Fibroblast of gingiva (primary cell): ENCODE results near the gene GRID1.
"Not testable (repeated sequence)": the region's sequence is repeated elsewhere in the genome, so short reads cannot be mapped to it uniquely, and the experiment has no call there.

Experiments
- DNase-seq: peaks from one replicate; pipeline ENCODE4 v3.0.0-alpha.2; 2011; ENCODE audit warnings: low read depth

The GRID1 gene

DNA sequence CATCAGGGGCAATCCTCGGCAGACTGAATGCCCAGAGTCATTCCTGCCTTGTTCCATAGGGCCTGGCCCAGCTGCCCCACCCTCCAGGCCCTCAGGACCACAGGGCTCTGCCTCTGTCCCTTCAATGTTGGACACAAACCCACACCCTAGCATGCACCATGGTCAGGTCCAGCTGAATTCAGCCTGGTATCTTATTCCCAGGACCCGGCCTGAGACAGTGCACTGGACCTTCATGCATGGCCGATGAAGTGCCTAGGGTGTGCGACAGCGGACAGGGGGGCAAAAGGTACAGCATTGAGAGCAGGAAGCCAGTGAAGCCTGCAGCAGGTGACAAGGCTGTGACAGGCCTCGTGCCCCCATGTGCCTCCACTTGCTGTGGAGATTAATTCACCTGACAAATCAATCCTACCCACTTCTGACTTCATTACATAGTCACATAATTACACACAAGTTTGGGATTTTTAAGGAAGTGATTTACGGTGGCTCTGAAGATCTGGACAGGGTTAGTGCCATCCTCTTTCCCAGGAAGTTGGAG, 261.9 kb downstream of the GRID1 start:
- DNase-seq: no peak

DNA sequence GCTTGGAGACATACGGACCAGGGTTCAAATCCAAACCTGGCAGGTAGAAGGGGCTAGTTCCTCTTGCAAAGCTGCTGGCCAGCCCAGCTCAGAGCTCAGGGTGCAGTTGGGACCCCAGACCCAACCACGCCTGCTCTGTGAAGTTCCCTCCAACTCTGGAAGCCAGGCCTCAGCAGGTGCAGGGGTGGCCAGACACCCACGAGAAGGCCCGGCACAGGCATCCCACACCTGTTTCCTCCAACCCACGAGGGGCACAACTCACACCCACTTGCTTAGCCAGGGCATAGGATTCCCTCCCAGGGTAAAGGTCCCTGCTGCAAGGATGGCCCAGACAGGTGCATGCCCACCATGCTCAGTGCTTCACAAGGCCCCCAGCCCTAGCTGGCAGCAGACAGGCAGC, 262.4 kb downstream of the GRID1 start:
- DNase-seq: no peak

DNA sequence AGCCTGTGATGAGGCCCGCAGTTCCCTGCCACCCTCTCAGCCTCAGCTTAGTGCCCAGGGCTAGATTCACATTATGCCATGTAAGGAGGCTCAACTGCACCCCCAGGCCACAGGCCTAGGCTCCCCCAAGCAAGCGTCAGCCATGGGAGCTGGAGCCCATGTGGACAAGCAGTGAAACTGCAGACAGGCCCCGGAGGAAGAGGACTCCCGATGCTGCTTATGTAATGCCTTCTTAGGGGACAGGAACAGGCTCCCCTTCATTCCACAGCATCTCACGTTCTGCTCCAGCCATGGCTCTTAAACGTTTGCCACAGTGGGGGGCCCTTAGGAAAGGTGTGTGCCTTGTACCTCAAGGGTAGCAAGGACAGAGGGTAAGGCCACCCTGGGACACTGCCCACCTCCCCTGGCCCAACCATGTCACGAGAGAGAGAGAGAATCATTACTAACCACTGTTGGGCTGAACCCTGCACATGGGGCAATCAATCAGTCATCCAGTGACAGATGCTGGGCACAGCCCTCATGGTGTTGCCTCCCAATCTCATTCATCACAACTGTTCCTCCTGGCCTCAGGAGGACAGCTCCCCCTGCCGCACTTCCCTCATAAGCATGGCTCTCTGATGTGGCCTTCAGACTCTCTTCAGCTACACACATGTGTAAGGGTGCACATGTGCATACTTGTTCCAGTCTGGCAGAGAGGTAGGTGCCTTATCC, 263.0 kb downstream of the GRID1 start:
- no peak for DNase-seq

DNA sequence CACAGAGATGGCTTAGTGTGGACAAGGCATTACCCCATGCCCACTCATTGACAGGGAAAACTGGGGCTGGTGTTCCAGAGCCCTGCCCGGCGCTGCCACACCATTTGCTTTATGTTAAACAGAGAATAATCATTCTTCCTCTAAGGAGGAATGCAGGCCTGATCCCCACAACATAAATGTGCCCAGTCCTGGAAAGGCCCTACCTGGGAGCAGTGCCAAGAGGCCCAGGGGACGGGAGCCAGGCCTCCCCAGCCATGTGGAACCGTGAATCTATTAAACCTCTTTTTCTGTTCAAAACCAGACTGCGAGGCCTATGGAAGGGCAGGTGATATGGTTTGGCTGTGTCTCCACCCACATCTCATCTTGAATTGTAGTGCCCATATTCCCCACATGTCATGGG, 264.1 kb downstream of the GRID1 start:
- DNase-seq: no peak

DNA sequence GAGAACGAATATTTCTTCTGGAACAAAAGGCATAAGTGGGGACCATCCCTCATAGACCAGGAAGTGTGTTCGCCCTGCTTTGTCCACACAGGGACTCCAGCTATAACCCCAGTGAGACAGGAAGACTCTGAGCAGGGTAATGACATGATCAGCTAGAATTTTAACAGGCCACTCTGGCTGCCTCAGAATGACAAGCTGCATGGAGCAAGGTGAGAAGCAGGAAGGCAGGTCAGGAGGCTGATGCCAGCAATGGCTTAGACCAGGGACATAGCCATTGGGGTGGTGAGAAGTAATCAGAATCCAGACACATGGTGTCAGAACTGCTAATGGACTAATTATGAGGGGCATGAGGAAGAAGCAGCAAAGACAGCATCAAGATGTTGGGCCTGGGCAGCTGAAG, 264.6 kb downstream of the GRID1 start:
- DNase-seq: no peak

DNA sequence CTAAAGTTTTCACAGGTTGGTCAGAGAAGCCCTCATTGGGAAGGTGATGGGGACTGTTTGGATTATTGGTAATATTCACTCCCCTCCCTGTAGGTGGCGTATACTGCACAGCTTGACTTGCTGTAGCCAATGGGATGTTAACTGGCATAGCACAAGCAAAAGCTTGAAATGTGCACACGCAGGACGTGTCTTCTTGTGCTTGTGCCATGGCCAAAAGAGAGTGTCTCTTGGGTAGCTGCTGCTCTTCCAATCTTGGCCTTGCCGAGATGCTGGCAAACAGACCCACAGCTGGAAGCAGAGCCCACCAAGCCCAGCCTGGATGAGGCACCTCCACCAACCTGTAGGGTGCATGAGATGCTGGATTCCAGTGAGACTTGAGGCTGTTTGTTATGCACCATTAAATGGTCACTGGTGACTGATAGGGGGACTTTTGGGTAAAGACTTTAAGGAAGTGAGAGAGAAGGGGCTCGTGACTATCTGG, 266.0 kb downstream of the GRID1 start:
- DNase-seq: no peak

DNA sequence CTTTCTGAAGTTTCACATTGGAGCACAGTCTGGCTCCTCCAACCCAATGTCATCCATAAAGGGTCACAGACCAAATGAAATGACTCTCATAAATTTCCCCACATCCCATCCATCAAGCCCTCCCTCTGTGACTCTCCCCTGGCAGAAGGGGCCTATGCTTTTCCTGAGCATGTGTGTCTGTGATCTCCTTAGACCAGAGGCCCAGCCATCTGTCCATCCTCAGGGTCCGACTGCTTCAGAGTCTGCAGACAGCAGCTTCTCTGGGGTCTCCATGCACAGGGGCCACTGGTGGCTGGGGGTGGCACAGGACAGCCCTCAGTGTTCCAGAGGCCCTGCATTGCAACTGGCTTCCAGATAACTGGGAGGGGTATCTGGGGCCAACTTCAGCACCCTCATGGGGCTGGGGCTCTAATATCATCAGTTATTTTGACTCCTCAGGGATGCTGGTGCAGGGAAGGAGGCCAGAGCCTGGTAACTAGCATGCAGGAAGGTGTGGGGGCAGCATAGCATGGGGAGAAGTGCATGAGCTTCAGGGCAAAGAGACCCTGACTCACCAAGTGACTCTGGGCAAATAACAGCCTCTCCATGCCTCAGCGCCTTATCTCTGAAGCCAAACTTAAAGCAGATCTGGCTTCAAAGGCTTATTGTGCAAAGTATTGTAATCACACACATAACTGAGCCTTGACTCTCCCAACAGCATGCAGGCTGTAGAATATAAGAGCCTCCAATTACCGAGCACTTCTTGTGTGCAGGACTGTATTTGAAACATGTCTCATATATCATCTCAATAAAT, 266.9 kb downstream of the GRID1 start:
- DNase-seq: no peak

DNA sequence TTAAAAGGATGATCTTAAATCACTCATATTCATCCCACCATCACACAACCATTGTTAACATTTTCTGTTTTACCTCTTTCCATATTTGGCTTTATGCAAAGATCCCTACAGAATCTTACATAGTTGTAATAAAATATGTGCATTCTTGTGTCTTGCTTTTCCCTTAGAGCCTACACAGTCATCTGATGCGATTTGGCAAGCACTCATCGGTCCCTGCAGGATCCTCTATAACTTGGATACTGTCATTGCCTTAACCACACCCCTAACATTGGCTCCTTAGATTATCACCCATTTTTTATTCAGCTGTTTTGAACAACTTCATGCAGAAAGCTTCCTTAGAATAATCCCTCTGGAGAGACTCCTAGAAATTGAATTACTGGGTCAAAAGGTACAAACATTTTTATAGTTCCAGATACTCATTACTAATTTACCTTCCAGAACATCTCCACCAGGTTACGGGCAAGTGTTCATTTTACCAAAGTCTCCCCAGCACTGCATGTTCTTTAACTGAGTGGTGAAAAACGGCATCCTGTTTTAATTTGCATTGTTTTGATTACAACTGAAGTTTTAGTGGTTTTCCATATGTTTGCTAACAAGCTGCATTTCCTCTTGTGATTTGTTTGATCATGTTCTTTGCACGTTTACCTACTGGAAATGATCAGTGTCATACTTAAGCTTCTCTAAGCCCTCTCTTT, 268.3 kb downstream of the GRID1 start:
- DNase-seq: no peak

DNA sequence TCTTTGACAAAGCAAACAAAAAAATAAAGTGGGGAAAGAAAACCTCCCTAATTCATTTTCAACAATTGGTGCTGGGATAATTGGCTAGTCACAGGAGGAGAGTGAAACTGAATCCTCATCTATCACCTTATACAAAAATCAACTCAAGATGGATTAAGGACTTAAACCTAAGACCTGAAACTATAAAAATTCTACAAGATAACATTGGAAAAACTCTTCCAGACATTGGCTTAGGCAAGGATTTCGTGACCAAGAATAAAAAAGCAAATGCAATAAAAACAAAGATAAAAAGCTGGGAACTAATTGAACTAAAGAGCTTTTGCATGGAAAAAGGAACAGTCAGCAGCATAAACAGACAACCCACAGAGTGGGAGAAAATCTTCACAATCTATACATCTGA, 271.5 kb downstream of the GRID1 start:
- DNase-seq: not testable (repeated sequence)

DNA sequence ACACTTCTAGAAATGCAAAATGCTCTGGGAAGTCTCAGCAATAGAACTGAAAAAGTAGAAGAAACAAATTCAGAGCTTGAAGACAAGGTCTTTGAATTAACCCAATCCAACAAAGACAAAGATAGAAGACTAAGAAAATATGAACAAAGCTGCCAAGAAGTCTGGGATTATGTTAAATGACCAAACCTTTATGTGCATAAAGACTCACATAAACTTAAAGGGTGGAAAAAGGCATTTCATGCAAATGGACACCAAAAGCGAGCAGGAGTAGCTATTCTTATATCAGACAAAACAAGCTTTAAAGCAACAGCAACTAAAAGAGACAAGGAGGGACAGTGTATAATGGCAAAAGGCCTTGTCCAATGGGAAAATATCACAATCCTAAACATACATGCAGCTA, 274.3 kb downstream of the GRID1 start:
- not testable (repeated sequence) for DNase-seq

DNA sequence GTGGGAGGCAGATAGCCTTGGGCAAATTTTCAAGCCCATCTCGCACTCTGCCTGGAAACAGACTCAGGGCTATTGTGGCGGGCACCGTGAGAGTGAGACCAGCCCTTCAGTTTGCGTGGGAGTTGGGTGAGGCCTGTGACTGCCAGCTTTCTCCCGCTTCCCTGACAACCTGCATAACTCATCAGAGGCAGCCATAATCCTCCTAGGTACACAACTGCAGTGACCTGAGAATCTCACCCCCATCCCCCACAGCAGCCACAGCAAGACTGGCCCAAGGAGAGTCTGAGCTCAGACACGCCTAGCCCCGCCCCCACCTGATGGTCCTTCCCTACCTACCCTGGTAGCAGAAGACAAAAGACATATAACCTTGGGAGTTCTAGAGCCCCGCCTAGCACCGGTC, 275.4 kb downstream of the GRID1 start:
- DNase-seq: no peak

DNA sequence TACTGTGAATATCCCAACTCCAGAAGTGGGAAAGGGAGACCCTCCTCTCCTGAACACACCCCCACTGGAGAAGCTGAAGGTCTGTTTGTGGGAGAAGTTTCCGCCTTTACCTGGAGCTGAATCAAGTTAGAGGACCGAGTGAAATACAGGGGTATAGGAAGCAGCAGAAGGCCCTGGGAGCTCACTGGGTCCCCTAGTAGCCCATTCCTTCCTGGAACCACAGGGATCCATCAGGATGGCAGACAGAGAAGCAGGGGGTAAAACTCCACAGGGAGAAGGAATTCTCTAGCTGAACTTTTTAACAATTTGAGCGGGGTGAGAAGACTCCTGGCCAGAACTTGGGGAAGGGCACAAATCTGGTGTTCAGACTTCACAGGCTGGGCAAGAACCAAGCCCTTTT, 275.8 kb downstream of the GRID1 start:
- DNase-seq: no peak

DNA sequence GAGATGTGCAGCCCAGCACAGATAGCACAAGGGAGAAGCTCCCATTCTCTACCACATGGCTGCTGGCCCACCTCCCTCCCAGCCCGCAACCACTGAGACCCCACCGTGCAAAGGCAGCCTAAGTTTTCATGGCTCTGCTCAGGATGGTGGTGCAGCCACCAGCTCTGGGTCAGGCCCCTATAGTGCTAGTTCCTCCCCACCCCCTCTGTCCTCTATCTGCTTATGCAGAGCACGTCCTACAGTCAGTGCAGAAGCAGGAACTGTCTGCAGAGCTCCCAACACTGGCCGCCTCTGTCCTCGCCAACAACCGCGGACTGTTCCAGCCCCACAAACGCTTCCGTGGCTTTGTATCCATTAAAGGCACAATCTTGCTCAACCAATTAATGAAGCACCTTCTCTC, 278.9 kb downstream of the GRID1 start:
- DNase-seq: no peak

DNA sequence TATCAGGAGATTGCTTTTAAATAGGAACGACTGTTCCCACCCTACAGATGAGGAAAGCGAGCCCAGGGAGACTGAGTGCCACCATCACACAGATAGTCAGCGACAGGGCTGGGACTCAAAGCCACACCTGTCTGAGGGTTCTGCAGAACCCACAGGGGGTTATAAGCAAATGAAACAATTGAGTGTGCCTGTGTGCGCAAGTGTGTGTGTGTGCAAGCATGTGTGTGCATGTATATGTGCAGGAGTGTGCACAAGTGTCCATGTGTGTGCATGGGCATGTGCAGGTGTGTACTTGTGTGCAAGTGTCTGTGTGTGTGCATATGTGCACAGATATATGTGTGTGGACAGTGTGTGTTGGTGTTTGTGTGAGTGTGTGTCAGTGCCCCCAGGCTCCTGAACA, 280.2 kb downstream of the GRID1 start:
- no peak for DNase-seq

DNA sequence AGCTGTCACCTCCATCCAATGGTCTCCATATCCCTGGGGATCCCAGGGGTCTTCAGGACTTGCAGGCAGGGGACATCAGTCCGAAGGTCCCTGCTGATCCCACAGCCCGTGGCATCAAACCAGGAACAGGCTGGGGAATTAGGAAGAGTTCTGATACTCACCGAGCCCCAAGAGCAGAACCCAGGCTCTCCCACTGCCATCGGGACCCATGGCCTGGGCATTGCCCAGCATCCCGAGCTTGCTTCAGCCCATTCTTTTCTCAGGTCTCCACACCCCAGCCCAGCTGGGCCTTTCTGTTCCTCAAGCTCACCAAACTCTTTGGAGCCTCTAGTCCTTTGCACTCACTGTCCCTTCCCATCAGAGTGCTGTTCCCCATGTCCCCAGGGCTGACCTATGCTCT, 280.9 kb downstream of the GRID1 start:
- DNase-seq: no peak

DNA sequence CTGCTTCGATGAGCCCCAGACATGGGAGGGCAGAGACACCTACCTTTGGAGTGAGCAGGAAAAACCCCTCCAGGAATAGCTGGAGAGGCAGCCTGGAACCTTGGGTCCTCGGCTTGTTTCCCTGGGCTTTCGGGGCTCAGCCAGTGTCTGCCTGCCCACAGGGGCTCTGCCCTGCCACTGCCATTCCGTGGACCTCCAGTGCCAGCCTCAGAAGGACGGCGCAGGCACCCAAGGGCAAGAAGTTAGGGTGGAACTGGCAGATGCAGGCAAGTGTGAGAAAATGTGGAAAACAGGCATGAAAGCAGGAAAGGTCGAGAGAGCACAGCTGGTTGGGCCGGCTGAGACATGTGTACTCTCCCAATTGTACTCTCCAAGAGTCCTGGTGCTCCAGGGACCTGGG, 281.5 kb downstream of the GRID1 start:
- DNase-seq: no peak

DNA sequence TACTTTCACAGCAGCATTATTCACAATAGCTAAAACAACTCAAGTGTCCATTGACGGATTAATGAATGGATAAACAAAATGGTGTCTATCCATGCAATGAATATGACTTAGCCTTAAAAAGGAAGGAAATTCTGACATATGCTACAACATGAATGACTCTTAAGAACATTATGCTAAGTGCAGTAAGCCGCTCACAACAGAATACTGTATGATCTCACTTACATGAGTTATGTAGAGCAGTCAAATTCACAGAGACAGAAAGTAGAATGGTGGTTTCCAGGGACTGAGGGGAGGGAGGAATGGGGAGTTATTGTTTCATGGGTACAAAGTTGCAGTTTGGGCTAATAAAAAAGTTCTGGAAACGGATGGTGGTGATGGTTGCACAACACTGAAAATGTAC, 282.0 kb downstream of the GRID1 start:
- DNase-seq: no peak

DNA sequence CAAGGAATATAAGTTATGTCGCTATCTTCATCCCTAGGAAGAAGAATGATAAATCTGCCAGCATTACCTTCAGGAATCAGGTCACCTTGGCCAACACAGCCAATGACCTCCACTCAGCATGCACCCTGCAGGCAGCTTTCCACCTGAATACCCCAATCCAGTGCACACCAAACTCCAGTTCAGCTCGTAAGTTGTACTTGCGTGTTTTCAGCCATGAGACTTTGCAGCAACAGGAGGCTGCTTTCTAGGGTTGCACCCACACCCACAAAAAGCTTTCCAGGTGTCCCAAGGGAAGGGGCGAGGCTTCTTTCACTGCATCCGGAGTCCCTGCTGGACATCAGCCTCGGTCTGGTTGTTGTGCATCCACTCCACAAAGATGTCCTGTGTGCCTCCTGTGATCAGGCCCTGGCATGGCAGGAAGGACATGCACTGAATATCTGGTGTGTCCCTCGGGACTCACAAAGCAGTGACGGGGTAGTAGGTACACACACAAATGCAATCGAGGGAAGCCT, 282.9 kb downstream of the GRID1 start:
- DNase-seq: no peak

DNA sequence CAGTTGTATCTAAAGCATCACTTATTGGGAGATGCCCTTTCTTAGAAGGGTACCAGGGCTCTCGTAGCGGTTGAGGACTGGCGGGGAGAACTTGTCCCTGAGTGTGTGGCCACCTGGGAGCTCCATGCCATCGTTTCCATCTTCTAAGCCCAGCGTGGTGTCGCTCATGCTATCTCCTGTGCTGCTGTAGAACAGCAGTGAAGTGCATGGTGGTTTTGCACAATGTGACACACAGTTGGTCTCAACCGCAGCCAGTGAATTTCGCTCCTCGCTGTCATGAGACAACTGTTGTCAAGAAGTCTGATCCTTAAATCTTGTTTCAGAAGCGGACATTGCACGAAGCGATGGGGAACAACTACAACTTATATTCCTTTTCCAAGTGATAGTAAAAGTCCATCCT, 283.4 kb downstream of the GRID1 start:
- DNase-seq: no peak

DNA sequence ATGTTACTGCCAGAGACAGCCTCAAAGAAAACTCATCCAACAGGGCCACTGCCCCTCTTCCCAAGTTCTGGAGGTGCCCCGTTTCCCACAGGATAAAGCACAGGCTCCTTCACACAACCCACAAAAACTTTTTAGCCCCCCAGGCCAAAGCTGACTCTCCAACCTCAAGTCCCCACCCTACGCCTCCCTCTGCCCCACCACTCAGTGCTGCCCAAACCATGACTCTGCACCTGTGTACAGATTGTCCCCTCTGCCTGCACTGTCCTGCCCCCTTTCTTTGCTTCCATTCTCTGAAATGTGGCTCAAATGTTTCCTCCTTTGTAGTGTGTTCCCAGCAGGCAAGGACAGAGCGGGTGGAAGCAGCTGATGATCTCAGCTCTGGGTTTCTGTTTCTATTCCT, 284.0 kb downstream of the GRID1 start:
- no peak for DNase-seq

DNA sequence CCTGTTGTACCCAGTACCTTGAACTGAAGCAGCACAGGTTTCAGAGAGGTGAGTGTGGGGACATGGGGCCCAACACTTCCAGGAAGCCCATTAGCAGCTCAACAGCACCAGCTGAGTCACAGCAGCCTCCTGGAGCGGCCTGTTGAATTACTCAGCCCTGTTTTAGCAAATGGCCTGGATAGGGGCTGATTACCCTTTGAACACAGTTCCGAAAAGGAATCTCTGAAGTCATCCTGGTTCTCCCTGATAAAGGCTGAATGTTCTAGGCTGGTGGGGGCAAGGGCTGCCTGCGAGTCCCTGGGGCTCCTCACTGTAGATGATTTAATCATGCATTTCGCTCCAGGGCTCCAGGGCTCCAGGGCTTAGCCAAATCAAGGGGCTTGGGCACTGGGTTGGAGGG, 287.5 kb downstream of the GRID1 start:
- DNase-seq: no peak

DNA sequence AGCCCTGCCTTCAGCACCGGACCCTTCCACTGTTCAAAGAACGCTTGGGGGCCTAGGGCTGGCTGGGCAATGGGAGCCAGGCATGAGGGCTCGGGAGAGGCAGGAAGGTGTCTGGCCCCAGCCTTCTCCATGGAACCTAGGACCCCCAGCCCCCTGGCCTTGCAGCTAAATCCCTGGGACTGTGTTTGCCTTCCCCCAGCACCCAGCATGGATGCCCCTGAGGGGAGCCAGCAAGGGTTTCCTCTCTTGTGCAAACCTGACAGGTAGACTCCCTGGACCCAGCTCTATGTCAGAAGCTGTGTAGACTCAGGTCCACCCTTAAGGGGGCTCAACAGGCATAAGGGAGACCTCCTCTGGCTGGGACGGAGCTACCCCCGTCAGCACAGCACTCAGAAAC, 288.0 kb downstream of the GRID1 start:
- no peak for DNase-seq
